C1 segment of cervical spinal cord (tissue), 14 donors: ENCODE measurements around the gene HCK.

Experiments
- DNase-seq, 14 donors: peaks; one replicate each; lab custom pipeline; 2025; lab: John Stamatoyannopoulos, UW

Gene HCK

GRCh38 chr20:32057656-32058184 lies 5.7 kb downstream of the HCK start:
- DNase-seq, result no peak

GRCh38 chr20:32059189-32059588 lies 7.1 kb downstream of the HCK start:
- DNase-seq, result no peak

GRCh38 chr20:32062776-32063170 lies 10.7 kb downstream of the HCK start:
- peak in 9 of 14 donors; percentile 12 to 61 (median 48) for DNase-seq

- DNase-seq, result no peak
These were observed 11.7 kb downstream of the HCK start for GRCh38 chr20:32063695-32064094.

GRCh38 chr20:32064667-32065066 lies 12.6 kb downstream of the HCK start:
- peak in 1 of 14 donors; percentile 6 for DNase-seq

GRCh38 chr20:32067234-32067821 lies 15.3 kb downstream of the HCK start:
- no peak for DNase-seq

GRCh38 chr20:32068174-32068573 lies 16.1 kb downstream of the HCK start:
- DNase-seq, result no peak

GRCh38 chr20:32069711-32070110 lies 17.7 kb downstream of the HCK start:
- DNase-seq, result no peak

GRCh38 chr20:32070282-32070681 lies 18.2 kb downstream of the HCK start:
- DNase-seq, result no peak

GRCh38 chr20:32070690-32071213 lies 18.7 kb downstream of the HCK start:
- no peak for DNase-seq

- DNase-seq, result no peak
These were observed 19.5 kb downstream of the HCK start for GRCh38 chr20:32071395-32072167.

- no peak for DNase-seq
These were observed 20.2 kb downstream of the HCK start for GRCh38 chr20:32072168-32072750.

GRCh38 chr20:32075534-32075933 lies 23.5 kb downstream of the HCK start:
- no peak for DNase-seq

- DNase-seq, result peak in 1 of 14 donors; percentile 7
These were observed 25.1 kb downstream of the HCK start for GRCh38 chr20:32077190-32077589.

- no peak for DNase-seq
These were observed 26.3 kb downstream of the HCK start for GRCh38 chr20:32078322-32078721.

- DNase-seq, result no peak
These were observed 26.7 kb downstream of the HCK start for GRCh38 chr20:32078791-32079190.

- no peak for DNase-seq
These were observed 27.6 kb downstream of the HCK start for GRCh38 chr20:32079655-32080109.

GRCh38 chr20:32080783-32081182 lies 28.7 kb downstream of the HCK start:
- DNase-seq, result no peak

GRCh38 chr20:32083469-32083868 lies 31.4 kb downstream of the HCK start:
- no peak for DNase-seq

GRCh38 chr20:32087070-32087469 lies 35.0 kb downstream of the HCK start:
- no peak for DNase-seq

- DNase-seq, result no peak
These were observed 36.7 kb downstream of the HCK start for GRCh38 chr20:32088759-32089158.

- DNase-seq, result no peak
These were observed 37.8 kb downstream of the HCK start for GRCh38 chr20:32089637-32090362.
